ENCODE data around the gene KIF3A.

GRCh38 chr5:132690156-132690555 lies 47.2 kb downstream of the KIF3A start:
- no peak for TF ChIP-seq POLR2AphosphoS5 (IDR thresholded peaks at IDR 0.05; ENCODE audit: borderline replicate concordance, low read depth, low read length)
- no peak for TF ChIP-seq EZH2 (IDR thresholded peaks at IDR 0.05)
